Measurements from ENCODE around the gene RUNX1.
"Not testable (repeated sequence)": the region's sequence is repeated elsewhere in the genome, so short reads cannot be mapped to it uniquely, and the experiment has no call there.

Gene RUNX1

GRCh38 chr21:34968414-34969333 is 80.4 kb downstream of the RUNX1 start:
- DNase-seq = no peak

- no peak for DNase-seq
These were observed 81.4 kb downstream of the RUNX1 start for GRCh38 chr21:34967509-34968289.

- not testable (repeated sequence) for DNase-seq
These were observed 82.2 kb downstream of the RUNX1 start for GRCh38 chr21:34966881-34967280.

- no peak for DNase-seq
These were observed 83.6 kb downstream of the RUNX1 start for GRCh38 chr21:34965200-34966174.

- no peak for DNase-seq
These were observed 86.4 kb downstream of the RUNX1 start for GRCh38 chr21:34962586-34963222.

- DNase-seq = no peak
These were observed 87.0 kb downstream of the RUNX1 start for GRCh38 chr21:34962136-34962535.

- DNase-seq = no peak
These were observed 88.4 kb downstream of the RUNX1 start for GRCh38 chr21:34960687-34961086.

- no peak for DNase-seq
These were observed 89.5 kb downstream of the RUNX1 start for GRCh38 chr21:34959607-34960006.

GRCh38 chr21:34958040-34958439 is 91.1 kb downstream of the RUNX1 start:
- DNase-seq = no peak

- no peak for DNase-seq
These were observed 92.4 kb downstream of the RUNX1 start for GRCh38 chr21:34956416-34957316.

GRCh38 chr21:34953950-34954349 is 95.2 kb downstream of the RUNX1 start:
- no peak for DNase-seq

- peak in 1 of 2 experiments; percentile 48 for DNase-seq
These were observed 96.4 kb downstream of the RUNX1 start for GRCh38 chr21:34952701-34953100.

- DNase-seq = not testable (repeated sequence)
These were observed 97.2 kb downstream of the RUNX1 start for GRCh38 chr21:34951868-34952267.

- DNase-seq = no peak
These were observed 98.1 kb downstream of the RUNX1 start for GRCh38 chr21:34950980-34951379.

GRCh38 chr21:34949499-34949898 is 99.6 kb downstream of the RUNX1 start:
- DNase-seq = no peak

GRCh38 chr21:34949030-34949429 is 100.1 kb downstream of the RUNX1 start:
- no peak for DNase-seq

GRCh38 chr21:34948157-34948556 is 100.9 kb downstream of the RUNX1 start:
- no peak for DNase-seq

GRCh38 chr21:34946916-34947534 is 102.1 kb downstream of the RUNX1 start:
- DNase-seq = no peak

- no peak for DNase-seq
These were observed 102.7 kb downstream of the RUNX1 start for GRCh38 chr21:34946385-34946840.

- DNase-seq = no peak
These were observed 103.8 kb downstream of the RUNX1 start for GRCh38 chr21:34945288-34945687.
